ENCODE results near the gene ALG6.
"Not testable (repeated sequence)": the region's sequence is repeated elsewhere in the genome, so short reads cannot be mapped to it uniquely, and the experiment has no call there.

ALG6 gene

DNA sequence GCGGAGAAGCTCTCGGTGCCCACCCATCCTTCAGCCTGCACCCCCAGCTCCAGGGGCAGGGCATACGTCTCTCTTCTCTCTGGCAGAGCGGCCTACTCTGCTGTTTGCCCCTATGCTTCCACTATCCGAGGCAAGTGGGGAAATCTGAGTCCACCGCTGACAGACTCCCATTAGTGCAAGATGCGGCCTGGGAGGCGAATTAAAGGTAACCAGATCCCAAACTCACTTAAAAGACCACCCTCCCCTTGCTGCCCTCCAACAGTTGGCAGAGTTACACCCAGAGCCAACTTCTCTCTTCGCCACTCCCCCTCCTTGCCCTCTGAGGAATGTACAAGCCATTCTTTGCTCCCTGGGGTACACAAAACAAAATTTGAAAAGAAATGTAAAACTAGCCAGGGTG lies 38.6 kb upstream of the ALG6 start:
- no peak for DNase-seq

DNA sequence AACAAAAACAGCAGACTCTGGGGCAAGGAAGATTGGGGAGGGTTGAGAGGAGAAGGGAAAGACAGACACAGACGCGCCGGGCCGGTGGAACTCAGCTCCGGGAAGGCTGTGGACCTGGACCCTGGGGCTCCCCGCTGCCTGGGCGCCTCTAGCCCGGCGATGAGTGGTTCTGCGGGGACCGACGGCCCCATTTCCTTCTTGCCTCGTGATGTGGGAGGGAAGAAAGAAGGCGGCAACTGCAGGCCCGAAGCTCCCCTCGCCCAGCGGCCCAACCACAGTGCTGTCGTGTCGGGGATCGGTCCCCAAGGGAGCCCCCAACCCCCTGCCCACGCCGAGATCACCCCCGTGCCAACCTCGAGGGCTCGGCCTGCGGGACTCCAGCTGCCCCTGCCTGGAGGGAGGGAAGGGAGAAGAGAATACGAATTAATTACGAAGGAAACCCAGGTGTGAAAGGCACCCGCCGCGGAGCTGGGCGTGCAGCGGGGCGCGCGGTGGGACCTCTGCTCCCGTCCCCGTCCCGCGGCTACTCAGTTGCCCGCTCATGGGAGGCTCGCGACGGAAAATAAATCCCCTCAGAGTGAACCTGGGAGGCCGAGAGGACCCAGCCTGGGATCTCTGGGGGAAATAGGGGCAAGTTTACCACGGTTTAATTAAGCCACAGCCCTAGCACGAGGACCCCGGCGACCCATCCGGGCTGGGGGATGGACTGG lies 37.7 kb upstream of the ALG6 start:
- DNase-seq: no peak

- DNase-seq: no peak
These were observed 37.0 kb upstream of the ALG6 start for GRCh38 chr1:63330331-63330916.

GRCh38 chr1:63342402-63342801 lies 25.0 kb upstream of the ALG6 start:
- no peak for DNase-seq

DNA sequence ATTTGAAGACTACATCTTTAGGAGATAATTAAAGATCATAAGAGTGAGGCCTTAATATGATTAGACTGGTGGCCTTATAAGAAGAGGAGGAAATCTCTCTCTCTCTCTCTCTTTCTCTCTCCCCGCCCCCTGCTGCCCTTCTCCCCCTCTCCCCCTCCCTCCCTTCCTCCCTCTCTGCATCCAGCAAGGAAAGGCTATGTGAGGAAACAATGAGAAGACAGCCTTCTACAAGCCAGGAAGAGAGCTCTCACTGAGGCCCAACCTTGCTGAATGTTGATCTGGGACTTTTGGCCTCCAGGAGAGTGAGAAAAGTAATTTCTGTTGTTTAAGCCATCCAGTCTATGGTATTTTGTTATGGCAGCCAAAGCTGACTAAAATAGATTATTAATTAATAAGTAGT lies 23.5 kb upstream of the ALG6 start:
- no peak for DNase-seq

DNA sequence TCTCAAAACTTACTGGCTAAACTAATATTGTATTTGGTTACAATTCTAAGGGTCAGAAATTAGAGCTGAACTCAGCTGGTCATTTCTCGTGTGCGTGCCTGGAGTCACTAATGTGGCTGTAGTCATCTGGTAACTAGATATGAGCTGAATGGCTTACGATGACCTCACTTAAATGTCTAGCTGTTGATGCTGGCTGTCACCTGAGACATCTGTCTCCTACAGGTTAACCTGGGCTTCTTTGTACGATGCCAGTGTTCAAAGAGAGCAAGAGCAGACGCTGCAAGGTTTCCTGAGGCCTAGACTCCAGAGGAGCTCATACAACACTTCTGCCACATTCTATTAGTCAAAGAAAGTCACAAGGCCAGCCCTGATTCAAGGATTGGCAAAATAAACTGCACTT lies 17.1 kb upstream of the ALG6 start:
- no peak for DNase-seq

- no peak for DNase-seq
These were observed 14.7 kb upstream of the ALG6 start for GRCh38 chr1:63352736-63353135.

- not testable (repeated sequence) for DNase-seq
These were observed 11.2 kb upstream of the ALG6 start for GRCh38 chr1:63356234-63356633.

DNA sequence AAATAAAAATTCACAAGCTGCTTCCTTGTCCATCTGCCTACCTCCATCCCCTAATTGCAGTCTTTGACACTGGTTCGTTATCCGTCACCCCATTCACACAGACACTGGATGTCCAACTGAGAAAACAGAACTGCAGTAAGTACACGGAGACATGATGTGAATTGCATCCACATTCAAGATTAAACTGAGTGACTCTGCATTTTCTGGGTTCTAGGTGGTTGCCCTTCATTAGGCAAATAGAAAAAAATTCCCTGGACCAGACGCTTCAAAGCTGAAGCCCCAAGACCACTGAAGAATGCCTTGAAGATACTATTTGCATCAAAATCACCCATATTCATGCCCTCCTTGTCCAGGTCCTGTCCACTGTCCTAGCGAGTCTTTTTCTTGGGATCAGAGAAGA lies 7.9 kb upstream of the ALG6 start:
- DNase-seq: no peak

GRCh38 chr1:63362073-63362472 lies 5.4 kb upstream of the ALG6 start:
- no peak for DNase-seq

DNA sequence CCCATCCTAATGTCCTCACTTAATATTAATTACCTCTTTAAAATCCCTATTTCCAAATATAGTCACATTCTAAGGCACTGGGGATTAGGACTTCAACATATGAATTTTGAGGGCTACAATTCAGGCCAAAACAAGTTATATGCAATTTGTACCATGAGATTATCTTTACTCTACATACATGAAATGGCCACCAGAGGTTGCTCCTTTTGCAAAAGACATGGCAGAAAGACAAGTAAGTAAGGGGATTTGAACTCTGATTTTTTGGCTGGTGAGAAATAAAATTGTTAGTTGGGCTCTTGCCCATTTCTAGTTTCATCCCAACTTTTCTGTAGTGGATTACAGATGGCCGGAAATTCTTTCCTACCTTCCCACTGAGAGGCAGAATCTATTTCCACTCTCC lies 4.8 kb upstream of the ALG6 start:
- DNase-seq: no peak

GRCh38 chr1:63363014-63363413 lies 4.4 kb upstream of the ALG6 start:
- DNase-seq: no peak

DNA sequence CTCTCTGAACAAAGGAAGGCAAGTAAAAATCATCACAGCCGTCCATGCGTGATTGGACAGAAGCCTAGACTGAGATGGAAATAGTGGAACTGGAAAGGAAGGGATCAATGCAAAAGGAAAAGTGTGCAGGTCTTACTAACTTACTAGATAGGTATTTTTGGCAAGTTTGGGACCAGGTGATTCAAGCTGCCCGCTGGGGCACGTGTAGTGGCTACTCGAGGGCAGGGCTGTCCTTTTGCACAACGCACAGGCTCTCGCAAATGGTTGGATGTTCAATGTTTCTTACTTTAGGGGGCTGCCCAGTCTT lies 566 bp upstream of the ALG6 start:
- no peak for DNase-seq

GRCh38 chr1:63368131-63368530 lies 704 bp downstream of the ALG6 start:
- DNase-seq: no peak

DNA sequence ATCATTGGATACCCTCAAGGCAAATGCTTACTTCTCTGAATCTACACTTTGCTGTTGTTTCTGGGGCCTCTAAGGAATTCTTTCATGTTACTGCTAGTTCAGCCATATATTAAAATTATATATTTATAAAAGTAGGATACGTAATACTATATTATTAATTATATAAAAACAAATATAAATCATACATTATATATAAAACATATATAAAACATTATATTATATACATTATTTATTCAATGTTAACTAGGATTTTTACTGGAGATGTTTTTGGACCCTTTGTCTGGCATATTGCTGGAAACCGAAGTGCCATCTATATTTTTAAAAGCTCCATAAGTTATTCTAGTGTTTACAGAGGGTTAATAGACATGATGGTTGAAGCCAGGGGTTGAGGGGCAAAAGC lies 12.2 kb downstream of the ALG6 start:
- no peak for DNase-seq

GRCh38 chr1:63381741-63382140 lies 14.3 kb downstream of the ALG6 start:
- DNase-seq: no peak

GRCh38 chr1:63401945-63402344 lies 34.5 kb downstream of the ALG6 start:
- DNase-seq: no peak

DNA sequence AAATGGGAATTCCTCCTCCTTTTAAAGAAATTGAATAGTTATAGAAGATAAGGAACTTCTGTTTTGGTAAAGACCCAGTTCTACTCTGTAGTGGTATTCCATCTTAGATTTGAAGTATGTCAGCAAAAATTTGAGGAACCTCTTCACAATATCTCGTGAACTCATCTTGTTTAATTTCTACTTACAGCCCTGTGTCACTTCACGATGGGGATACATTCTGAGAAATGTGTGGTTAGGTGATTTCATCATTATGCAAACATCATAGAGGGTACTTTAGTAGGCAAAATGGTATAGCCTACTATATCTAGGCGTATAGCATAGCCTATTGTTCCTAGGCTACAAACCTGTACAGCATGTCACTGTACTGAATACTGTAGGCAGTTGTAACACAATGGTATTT lies 36.0 kb downstream of the ALG6 start:
- DNase-seq: no peak

- DNase-seq: no peak
These were observed 37.6 kb downstream of the ALG6 start for GRCh38 chr1:63405021-63405420.

GRCh38 chr1:63405987-63406386 lies 38.6 kb downstream of the ALG6 start:
- DNase-seq: no peak

GRCh38 chr1:63407002-63407401 lies 39.6 kb downstream of the ALG6 start:
- DNase-seq: no peak

DNA sequence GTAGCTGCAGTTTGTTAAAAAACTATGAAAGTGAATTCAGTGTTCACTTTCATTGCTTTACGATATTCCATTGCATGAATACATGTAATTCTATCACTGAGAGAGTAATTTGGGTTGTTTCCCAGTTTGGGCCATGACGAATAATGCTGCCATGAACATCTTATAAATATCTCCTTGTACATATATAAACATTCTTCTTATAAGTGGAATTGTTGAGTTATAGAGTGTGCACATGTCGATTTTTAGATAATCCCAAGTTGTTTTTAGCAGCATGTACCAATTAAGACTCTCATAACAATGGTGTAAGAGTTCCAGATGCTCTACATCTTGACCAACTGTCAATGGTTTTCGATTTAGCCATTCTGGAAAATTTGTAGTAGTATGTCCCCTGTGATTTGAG lies 40.9 kb downstream of the ALG6 start:
- DNase-seq: no peak

DNA sequence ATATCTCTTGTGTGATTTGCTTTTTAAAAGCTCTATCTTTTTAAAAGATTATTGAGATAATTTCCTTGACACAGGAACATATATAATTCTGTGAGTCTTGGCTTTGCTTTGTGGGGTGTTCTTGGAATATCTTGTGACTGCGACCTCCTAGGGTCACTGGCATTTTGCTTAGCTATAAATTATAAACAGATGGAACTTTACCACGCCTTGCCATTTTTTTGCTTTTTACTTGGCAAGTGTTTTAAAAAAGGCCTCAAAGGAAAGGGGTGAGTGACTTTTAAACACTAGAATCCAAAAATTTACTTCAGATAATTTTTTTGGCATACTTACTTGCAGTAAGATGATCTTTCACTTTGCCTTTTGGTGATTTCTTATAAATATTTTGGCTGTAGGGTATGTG lies 43.6 kb downstream of the ALG6 start:
- no peak for DNase-seq

DNA sequence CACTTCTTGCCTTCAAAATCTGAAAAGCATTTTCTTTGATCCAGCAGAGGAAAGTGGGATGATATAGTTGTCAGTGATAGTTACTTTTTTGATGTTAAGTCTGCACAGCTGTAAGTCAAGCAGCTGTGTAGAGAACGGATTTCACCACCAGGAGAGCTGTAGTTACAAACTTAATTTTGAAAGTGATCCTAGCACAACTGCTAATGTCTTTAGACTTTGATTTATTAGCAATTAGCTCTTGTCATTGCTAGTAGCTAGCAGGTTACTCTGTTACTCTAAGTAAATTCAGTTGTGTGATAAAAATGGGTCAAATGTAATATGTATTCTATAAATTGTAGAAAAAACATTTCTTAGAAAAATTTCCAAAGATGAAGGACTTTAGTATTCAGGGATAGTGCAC lies 46.0 kb downstream of the ALG6 start:
- DNase-seq: no peak

- DNase-seq: no peak
These were observed 47.4 kb downstream of the ALG6 start for GRCh38 chr1:63414691-63415365.
